K562 treated with DMSO at 1 percent for 12 hours (cell line): Measurements from ENCODE around the gene MSANTD2. TPM values are rescaled to one million over a fixed set of nuclear protein-coding genes. Genes with fewer than 3 reads are reported as not detected.

Source experiments
- total RNA-seq: library from RNA; unstranded; fragments of 300-600 nt; gene quantifications from 2 replicates; pipeline ENCODE4 v1.2.3, GENCODE V29; 2022; ENCODE audit not compliant: insufficient read depth

The MSANTD2 gene
- 2.2 and 11.2 TPM in 2 replicates for total RNA-seq

GRCh38 chr11:124800226-124800929 lies at the start of gene MSANTD2:
TSS of gene MSANTD2 (minus strand) at chr11:124800406. CDS start at chr11:124800380, 26 bp downstream.

GRCh38 chr11:124762105-124762623 lies 38.0 kb downstream of the MSANTD2 start, which contains the start of gene ESAM:
TSS of gene ESAM (minus strand) at chr11:124762290. CDS start at chr11:124762154, 136 bp downstream.

GRCh38 chr11:124751741-124752470 lies 48.3 kb downstream of the MSANTD2 start, which contains the start of gene VSIG2:
TSS of gene VSIG2 (minus strand) at chr11:124752255. CDS start at chr11:124752137, 118 bp downstream.

GRCh38 chr11:124739479-124740276 lies 60.5 kb downstream of the MSANTD2 start, which contains the start of gene NRGN:
TSS of gene NRGN (plus strand) at chr11:124739942. CDS start at chr11:124740085, 143 bp downstream.

Other genes with a start within 250 kb of the MSANTD2 start
- gene OR8A1, start 230.4 kb downstream of the MSANTD2 start, total RNA-seq = 0.19 and 0.20 TPM in 2 replicates
- gene PANX3, start 189.0 kb downstream of the MSANTD2 start, total RNA-seq = 0.88 and 1.4 TPM in 2 replicates
- gene TBRG1, start 177.5 kb downstream of the MSANTD2 start, total RNA-seq = 14.3 and 38.0 TPM in 2 replicates
- gene SIAE, start 126.7 kb downstream of the MSANTD2 start, total RNA-seq = 1.3 and 3.1 TPM in 2 replicates
- gene SPA17, start 126.5 kb downstream of the MSANTD2 start, total RNA-seq = 5.3 and 8.6 TPM in 2 replicates
- gene NRGN, start 60.5 kb downstream of the MSANTD2 start, total RNA-seq = 9.5 and 12.0 TPM in 2 replicates
- gene VSIG2, start 48.2 kb downstream of the MSANTD2 start, total RNA-seq = not detected in 2 replicates
- gene ESAM, start 38.1 kb downstream of the MSANTD2 start, total RNA-seq = 0.78 and 1.8 TPM in 2 replicates
- 1.6 TPM in 1 of 2 replicates, not detected in the other for gene ROBO3, start 65.0 kb upstream of the MSANTD2 start, total RNA-seq
- gene ROBO4, start 97.5 kb upstream of the MSANTD2 start, total RNA-seq = not detected in 2 replicates
- gene HEPN1, start 118.8 kb upstream of the MSANTD2 start, total RNA-seq = not detected in 2 replicates
- not detected in 2 replicates for gene HEPACAM, start 135.6 kb upstream of the MSANTD2 start, total RNA-seq
- gene CCDC15, start 153.8 kb upstream of the MSANTD2 start, total RNA-seq = 0.65 and 4.8 TPM in 2 replicates